PC-9 (cell line): ENCODE results near the gene KRTAP12-2.

Source experiments
- CTCF ChIP-seq: fragments of 200-600 bp; sonication (generic); conservative IDR thresholded peaks from 2 replicates; pipeline ENCODE4 v1.6.1; 2017; ENCODE audit warnings: mixed run types, antibody characterized with exemption, mild to moderate bottlenecking, moderate library complexity
- EZH2 ChIP-seq: fragments of 200-600 bp; sonication (generic); IDR thresholded peaks from 2 replicates; pipeline ENCODE4 v1.8.0; 2017; ENCODE audit warnings: antibody characterized with exemption, low read depth

- TF ChIP-seq CTCF (no peak), EZH2 (no peak)
These were observed 31.3 kb upstream of the KRTAP12-2 start for GRCh38 chr21:44697811-44698734.
